Measurements from ENCODE around the gene FSTL5. TPM values are rescaled to one million over a fixed set of nuclear protein-coding genes. Genes with fewer than 3 reads are reported as not detected.

The FSTL5 gene
- total RNA-seq, 1 donor from 2014 or later: not detected

DNA sequence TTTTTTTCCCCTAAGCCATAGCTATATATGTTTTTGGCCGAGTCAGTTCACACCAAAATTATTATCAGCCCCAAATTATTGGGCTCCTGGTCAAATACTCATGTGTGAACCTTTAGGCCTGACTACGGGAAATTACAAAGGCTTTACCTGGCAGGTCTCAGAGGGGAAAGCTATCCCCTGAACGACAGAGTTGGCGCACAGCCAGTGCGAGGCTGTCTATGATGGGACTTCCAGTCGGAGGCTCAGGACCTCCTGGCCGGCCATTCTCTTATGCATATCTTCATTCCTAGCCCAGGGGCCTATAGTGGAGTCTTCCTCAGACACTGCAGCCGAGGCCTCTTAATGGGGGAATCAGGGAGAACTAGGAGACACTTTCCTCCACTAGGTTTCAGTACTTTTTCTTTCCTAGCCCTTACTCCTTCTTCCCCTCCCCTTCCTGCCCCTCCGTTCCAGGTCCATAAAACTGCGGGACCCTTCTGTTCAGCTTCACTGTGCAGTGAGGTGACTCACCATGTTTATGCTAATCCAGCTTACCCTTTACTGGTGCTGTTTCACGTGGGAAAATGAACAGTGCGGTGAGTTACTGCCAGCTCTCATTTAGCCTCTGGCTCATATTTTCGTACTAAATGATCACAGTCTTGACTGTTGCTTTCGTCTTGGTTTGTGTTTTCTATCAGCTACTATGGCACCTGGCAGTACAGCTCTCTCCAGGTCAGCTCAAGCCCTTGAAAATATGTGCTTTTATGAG is 533.9 kb downstream of the FSTL5 start:
- no peak for DNase-seq (ENCODE audit: low read depth)

DNA sequence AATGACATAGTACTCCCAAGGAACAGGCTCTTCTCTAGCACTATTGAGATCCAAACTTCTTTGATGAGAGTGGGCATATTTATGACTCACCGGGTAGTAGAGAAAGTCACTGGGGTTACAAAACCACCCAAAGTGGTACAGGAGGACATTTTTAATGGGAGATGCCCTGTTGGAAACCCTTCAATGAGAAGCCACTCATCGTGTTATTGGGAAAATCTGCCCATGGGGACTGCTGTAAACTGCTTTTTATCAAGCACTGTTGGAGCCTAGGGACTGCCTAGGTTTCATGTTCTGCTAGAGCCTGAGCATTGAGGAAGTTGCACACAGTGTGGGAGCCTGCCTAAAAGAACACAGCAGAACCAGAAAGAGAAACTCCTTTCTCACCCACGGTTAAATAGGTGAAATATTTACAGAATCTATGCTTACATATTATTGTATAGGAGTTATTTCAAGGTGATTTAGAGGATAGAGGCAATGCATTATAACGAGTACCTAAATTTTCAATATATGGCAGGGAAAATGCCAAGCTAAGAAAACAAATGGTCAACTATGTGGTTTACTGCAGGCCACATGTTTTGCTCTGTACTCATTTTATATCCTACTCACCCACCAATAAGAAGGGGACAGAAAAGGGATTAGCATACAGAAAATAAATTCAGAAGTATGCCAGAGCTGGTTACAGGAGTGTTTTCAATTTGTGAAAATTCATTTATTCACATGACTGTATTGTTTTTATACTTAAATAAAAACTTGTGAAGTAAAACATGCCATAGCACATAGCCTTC is 559.1 kb downstream of the FSTL5 start:
- Histone ChIP-seq H3K36me3 (ENCODE audit: control insufficient read depth, insufficient read depth, low read length) (no peaks in the 10 kb centered on the region), H3K27me3 (ENCODE audit: control insufficient read depth, insufficient read depth, low read length) (no peaks in the 10 kb centered on the region), H3K4me3 (ENCODE audit: low read depth, low read length) (no peak overlapping the region)
- TF ChIP-seq, protein P1, sequence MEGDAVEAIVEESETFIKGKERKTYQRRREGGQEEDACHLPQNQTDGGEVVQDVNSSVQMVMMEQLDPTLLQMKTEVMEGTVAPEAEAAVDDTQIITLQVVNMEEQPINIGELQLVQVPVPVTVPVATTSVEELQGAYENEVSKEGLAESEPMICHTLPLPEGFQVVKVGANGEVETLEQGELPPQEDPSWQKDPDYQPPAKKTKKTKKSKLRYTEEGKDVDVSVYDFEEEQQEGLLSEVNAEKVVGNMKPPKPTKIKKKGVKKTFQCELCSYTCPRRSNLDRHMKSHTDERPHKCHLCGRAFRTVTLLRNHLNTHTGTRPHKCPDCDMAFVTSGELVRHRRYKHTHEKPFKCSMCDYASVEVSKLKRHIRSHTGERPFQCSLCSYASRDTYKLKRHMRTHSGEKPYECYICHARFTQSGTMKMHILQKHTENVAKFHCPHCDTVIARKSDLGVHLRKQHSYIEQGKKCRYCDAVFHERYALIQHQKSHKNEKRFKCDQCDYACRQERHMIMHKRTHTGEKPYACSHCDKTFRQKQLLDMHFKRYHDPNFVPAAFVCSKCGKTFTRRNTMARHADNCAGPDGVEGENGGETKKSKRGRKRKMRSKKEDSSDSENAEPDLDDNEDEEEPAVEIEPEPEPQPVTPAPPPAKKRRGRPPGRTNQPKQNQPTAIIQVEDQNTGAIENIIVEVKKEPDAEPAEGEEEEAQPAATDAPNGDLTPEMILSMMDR (IDR thresholded peaks at IDR 0.05; ENCODE audit: insufficient read depth, low read length, severe bottlenecking): no peak
- FAIRE-seq: no peak
- DNase-seq (ENCODE audit: low read depth): no peak

More for the DNA sequence above, 533.9 kb downstream of the FSTL5 start:
- no peaks in the 10 kb centered on the region for H3K27me3 ChIP-seq (ENCODE audit: control insufficient read depth, insufficient read depth, low read length)
- no peaks in the 10 kb centered on the region for H3K36me3 ChIP-seq (ENCODE audit: control insufficient read depth, insufficient read depth, low read length)
- no peak for FAIRE-seq
- TF ChIP-seq, protein P1 (IDR thresholded peaks at IDR 0.05; ENCODE audit: insufficient read depth, low read length, severe bottlenecking): no peak
- H3K4me3 ChIP-seq (ENCODE audit: low read depth, low read length): no peak overlapping the region

DNA sequence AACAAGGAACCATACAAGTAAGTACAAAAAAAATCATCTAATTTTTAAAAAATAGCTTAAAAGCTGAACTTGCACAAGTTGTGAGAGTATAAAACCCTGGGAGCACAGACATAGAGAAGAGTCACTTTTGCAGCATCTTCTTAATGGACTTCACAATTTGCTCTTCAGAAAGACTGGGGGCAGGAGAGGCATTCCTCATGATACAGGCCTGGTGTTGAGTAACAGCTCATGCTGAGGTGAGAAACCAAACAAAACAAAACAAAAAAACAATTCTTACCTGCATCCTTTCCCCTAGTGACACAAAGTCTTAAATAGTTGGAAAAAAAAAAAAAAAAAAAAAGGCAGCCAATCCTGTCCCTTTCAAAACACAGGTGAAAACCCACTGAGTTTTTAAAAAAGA is 562.8 kb downstream of the FSTL5 start:
- Histone ChIP-seq H3K4me3 (ENCODE audit: low read depth, low read length) (no peak overlapping the region), H3K36me3 (ENCODE audit: control insufficient read depth, insufficient read depth, low read length) (no peaks in the 10 kb centered on the region), H3K27me3 (ENCODE audit: control insufficient read depth, insufficient read depth, low read length) (no peaks in the 10 kb centered on the region)
- FAIRE-seq: no peak
- TF ChIP-seq, protein P1 (IDR thresholded peaks at IDR 0.05; ENCODE audit: insufficient read depth, low read length, severe bottlenecking): no peak
- DNase-seq (ENCODE audit: low read depth): no peak

DNA sequence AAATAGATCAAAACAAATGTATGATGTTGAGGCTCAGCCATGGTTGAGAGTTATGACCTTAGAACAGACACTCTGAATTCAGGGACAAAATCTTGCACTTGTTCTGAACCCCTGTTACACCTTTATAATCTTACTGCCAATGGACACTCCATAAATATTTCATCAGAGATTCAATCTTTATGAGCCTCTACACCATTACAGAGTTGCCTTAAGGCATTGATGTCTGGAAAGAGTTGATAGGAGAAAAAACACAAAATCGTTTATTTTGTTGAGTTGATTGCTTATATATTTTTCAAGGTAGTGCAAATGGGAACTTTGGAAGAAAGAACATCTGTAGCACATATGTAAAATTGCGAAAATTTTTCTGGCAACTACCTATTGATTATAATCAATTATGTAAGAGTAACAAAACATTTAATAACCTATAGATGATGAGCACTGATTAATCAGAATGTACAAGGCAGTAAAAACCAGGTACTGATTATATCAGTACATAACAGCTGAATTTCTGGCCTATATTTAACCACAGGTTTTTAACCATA is 568.5 kb downstream of the FSTL5 start:
- TF ChIP-seq, protein P1 (IDR thresholded peaks at IDR 0.05; ENCODE audit: insufficient read depth, low read length, severe bottlenecking): no peak
- DNase-seq (ENCODE audit: low read depth): no peak
- no peak overlapping the region for H3K4me3 ChIP-seq (ENCODE audit: low read depth, low read length)
- no peak for FAIRE-seq
- no peaks in the 10 kb centered on the region for H3K36me3 ChIP-seq (ENCODE audit: control insufficient read depth, insufficient read depth, low read length)
- H3K27me3 ChIP-seq (ENCODE audit: control insufficient read depth, insufficient read depth, low read length): no peaks in the 10 kb centered on the region

DNA sequence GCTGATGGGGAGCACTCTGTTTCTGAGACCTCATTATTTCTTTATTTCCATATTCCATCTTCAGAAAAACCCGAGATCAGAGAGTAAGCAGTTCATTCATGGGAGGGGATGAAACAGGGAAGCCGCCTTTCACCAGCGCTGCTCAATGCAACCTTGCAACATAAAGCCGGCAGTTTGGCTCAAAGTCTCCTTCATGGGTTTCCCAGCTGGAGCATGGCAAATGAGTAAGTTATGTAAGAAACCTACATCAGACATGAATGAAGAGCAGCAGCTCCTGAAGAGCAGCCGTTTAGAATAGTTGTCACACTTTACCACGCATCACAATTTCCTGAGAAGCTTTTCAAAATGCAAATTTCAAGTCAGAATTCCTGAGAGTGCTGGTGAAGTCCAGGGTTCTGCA is 578.8 kb downstream of the FSTL5 start:
- TF ChIP-seq, protein P1 (IDR thresholded peaks at IDR 0.05; ENCODE audit: insufficient read depth, low read length, severe bottlenecking): no peak
- DNase-seq (ENCODE audit: low read depth): no peak
- Histone ChIP-seq H3K36me3 (ENCODE audit: control insufficient read depth, insufficient read depth, low read length) (no peaks in the 10 kb centered on the region), H3K4me3 (ENCODE audit: low read depth, low read length) (no peak overlapping the region), H3K27me3 (ENCODE audit: control insufficient read depth, insufficient read depth, low read length) (no peaks in the 10 kb centered on the region)
- no peak for FAIRE-seq

Measured in bronchial epithelial cell (primary cell).